GM18873 (cell line): Measurements from ENCODE around the gene FREM3.
"Not testable (repeated sequence)": the region's sequence is repeated elsewhere in the genome, so short reads cannot be mapped to it uniquely, and the experiment has no call there.

ENCODE experiments used
- ATAC-seq: cut with Tn5 transposase; IDR thresholded peaks from one replicate; pipeline ENCODE4 v1.9.1; 2021; ENCODE audit warnings: mild to moderate bottlenecking, moderate library complexity, moderate number of reproducible peaks; ENCODE audit not compliant: unreplicated experiment, low FRiP score

Gene FREM3

GRCh38 chr4:143700416-143701352 is at the start of gene FREM3:
Gene FREM3 (minus strand): TSS chr4:143700675. CDS start chr4:143700675, 0 bp downstream.
- no peak for ATAC-seq

- ATAC-seq, result no peak
These were observed 45.4 kb upstream of the FREM3 start for GRCh38 chr4:143745874-143746273.

GRCh38 chr4:143743591-143743990 is 43.1 kb upstream of the FREM3 start:
- no peak for ATAC-seq

GRCh38 chr4:143742834-143743233 is 42.4 kb upstream of the FREM3 start:
- no peak for ATAC-seq

- no peak for ATAC-seq
These were observed 36.4 kb upstream of the FREM3 start for GRCh38 chr4:143736861-143737260.

GRCh38 chr4:143736061-143736460 is 35.6 kb upstream of the FREM3 start:
- ATAC-seq, result not testable (repeated sequence)

GRCh38 chr4:143728166-143728565 is 27.7 kb upstream of the FREM3 start:
- ATAC-seq, result no peak

GRCh38 chr4:143726714-143727113 is 26.2 kb upstream of the FREM3 start:
- ATAC-seq, result no peak

GRCh38 chr4:143721317-143721716 is 20.8 kb upstream of the FREM3 start:
- no peak for ATAC-seq

- not testable (repeated sequence) for ATAC-seq
These were observed 18.3 kb upstream of the FREM3 start for GRCh38 chr4:143718748-143719147.

GRCh38 chr4:143713955-143714625 is 13.6 kb upstream of the FREM3 start:
- ATAC-seq, result no peak

GRCh38 chr4:143713553-143713952 is 13.1 kb upstream of the FREM3 start:
- ATAC-seq, result no peak

GRCh38 chr4:143712155-143712550 is 11.7 kb upstream of the FREM3 start:
- ATAC-seq, result no peak

GRCh38 chr4:143711543-143712154 is 11.2 kb upstream of the FREM3 start:
- no peak for ATAC-seq

- ATAC-seq, result no peak
These were observed 890 bp upstream of the FREM3 start for GRCh38 chr4:143701365-143701764.

GRCh38 chr4:143700046-143700415 is 444 bp downstream of the FREM3 start:
- ATAC-seq, result no peak

- ATAC-seq, result no peak
These were observed 987 bp downstream of the FREM3 start for GRCh38 chr4:143699331-143700045.

GRCh38 chr4:143693856-143694255 is 6.6 kb downstream of the FREM3 start:
- ATAC-seq, result no peak

- ATAC-seq, result no peak
These were observed 8.2 kb downstream of the FREM3 start for GRCh38 chr4:143692241-143692640.

GRCh38 chr4:143679434-143679833 is 21.0 kb downstream of the FREM3 start:
- ATAC-seq, result no peak

GRCh38 chr4:143673629-143674028 is 26.8 kb downstream of the FREM3 start:
- ATAC-seq, result not testable (repeated sequence)
